Breast epithelium (tissue), 4 donors: ENCODE data around the gene TMUB2. TPM values are rescaled to one million over a fixed set of nuclear protein-coding genes. Genes with fewer than 3 reads are reported as not detected.

Source experiments
- DNase-seq, 2 donors: peaks; one replicate each; pipeline ENCODE4 v3.0.0-alpha.2; 2019; ENCODE audit warnings: low spot score in 2 of 2
- H3K27ac ChIP-seq, 2 donors: fragments of 200-600 bp; sonication (generic) in 1 of 2; one replicate each; pipeline ENCODE4 v1.5.1; 2016 to 2019; ENCODE audit warnings: mild to moderate bottlenecking in 1 of 2
- H3K27me3 ChIP-seq, 2 donors: fragments of 200-600 bp; sonication (generic) in 1 of 2; one replicate each; pipeline versions ENCODE4 v1.5.1 to v1.6.0; 2017 to 2019; ENCODE audit warnings: control low read depth in 1 of 2, mild to moderate bottlenecking in 1 of 2
- H3K36me3 ChIP-seq: fragments of 200-600 bp; one replicate; pipeline ENCODE4 v1.5.1; 2019
- H3K4me1 ChIP-seq, 2 donors: fragments of 200-600 bp; sonication (generic); one replicate each; pipeline ENCODE4 v1.5.1; 2016 to 2019; ENCODE audit warnings: control low read depth in 1 of 2
- H3K4me3 ChIP-seq, 3 donors: fragments of 200-600 bp; sonication (generic); 1 replicate in 2 of 3; 2 replicates in 1 of 3; pipeline ENCODE4 v1.5.1; 2016 to 2019; ENCODE audit warnings: mild to moderate bottlenecking in 3 of 3, moderate library complexity in 2 of 3
- H3K9me3 ChIP-seq, 2 donors: fragments of 200-600 bp; sonication (generic) in 1 of 2; one replicate each; pipeline ENCODE4 v1.5.1; 2016 to 2019; ENCODE audit warnings: control low read depth in 1 of 2
- POLR2A ChIP-seq: fragments of 450-650 bp; IDR thresholded peaks from one replicate; pipeline ENCODE4 v1.6.1; 2016; ENCODE audit warnings: antibody characterized with exemption, mild to moderate bottlenecking, moderate library complexity
- POLR2AphosphoS5 ChIP-seq, 3 donors: sonication (generic); formaldehyde crosslinking; IDR thresholded peaks; one replicate each; pipeline ENCODE4 v1.6.1; 2017; ENCODE audit warnings: antibody characterized with exemption in 3 of 3
- intact Hi-C: fragments of 100-400 bp; cut with DNase I; formaldehyde crosslinking; loops from one replicate; pipeline ENCODE4 v1.15.1; 2023; ENCODE audit warnings: low total_unique reads
- total RNA-seq, 3 donors: library from RNA; depleted of rRNA; stranded (reverse); fragments of >200 nt; gene quantifications; one replicate each; pipeline ENCODE4 v1.1.0, GENCODE V29; 2016
- TF ChIP-seq, protein P1 (sequence below), 3 donors: fragments of 450-650 bp; IDR thresholded peaks; one replicate each; pipeline ENCODE4 v1.5.1; 2016 to 2017; ENCODE audit warnings: antibody characterized with exemption in 3 of 3, mild to moderate bottlenecking in 3 of 3, moderate library complexity in 3 of 3

The TMUB2 gene
- total RNA-seq, 3 donors from 2014 or later: 36.0 to 52.0 (median 40.6) TPM

DNA sequence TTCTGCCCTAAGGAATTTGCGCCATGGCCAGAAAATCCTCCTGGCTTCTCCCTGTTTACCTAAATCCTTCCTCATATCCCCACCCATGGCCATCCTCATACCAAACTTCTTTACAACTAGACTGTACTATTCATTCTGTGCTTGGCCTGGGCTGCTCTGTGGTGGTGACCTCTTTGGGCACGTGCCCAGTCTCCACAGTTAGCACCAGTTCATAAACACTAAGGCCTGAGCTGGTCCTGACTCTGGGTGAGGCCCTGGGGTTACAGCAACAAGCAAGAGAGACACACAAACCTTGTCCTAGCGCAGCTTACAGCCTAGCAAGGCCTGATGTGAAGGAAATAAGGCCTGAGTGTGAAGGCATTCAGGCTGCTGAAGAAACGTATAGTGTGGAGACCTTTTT, 16.0 kb downstream of the TMUB2 start:
- no peaks in the 10 kb centered on the region for H3K9me3 ChIP-seq
- TF ChIP-seq POLR2A: no peak
- TF ChIP-seq, protein P1, sequence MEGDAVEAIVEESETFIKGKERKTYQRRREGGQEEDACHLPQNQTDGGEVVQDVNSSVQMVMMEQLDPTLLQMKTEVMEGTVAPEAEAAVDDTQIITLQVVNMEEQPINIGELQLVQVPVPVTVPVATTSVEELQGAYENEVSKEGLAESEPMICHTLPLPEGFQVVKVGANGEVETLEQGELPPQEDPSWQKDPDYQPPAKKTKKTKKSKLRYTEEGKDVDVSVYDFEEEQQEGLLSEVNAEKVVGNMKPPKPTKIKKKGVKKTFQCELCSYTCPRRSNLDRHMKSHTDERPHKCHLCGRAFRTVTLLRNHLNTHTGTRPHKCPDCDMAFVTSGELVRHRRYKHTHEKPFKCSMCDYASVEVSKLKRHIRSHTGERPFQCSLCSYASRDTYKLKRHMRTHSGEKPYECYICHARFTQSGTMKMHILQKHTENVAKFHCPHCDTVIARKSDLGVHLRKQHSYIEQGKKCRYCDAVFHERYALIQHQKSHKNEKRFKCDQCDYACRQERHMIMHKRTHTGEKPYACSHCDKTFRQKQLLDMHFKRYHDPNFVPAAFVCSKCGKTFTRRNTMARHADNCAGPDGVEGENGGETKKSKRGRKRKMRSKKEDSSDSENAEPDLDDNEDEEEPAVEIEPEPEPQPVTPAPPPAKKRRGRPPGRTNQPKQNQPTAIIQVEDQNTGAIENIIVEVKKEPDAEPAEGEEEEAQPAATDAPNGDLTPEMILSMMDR (IDR thresholded peaks at IDR 0.05): no peak
- no peak for TF ChIP-seq POLR2AphosphoS5 (IDR thresholded peaks at IDR 0.05)
- DNase-seq: no peak
- intact Hi-C loops: no loop called here
- H3K4me1 ChIP-seq: peaks cover 0 to 7% of the 10 kb centered on the region in 2 donors
- H3K27me3 ChIP-seq: no peaks in the 10 kb centered on the region
- H3K4me3 ChIP-seq: no peak overlapping the region
- no peak overlapping the region for H3K27ac ChIP-seq
- no peaks in the 10 kb centered on the region for H3K36me3 ChIP-seq

DNA sequence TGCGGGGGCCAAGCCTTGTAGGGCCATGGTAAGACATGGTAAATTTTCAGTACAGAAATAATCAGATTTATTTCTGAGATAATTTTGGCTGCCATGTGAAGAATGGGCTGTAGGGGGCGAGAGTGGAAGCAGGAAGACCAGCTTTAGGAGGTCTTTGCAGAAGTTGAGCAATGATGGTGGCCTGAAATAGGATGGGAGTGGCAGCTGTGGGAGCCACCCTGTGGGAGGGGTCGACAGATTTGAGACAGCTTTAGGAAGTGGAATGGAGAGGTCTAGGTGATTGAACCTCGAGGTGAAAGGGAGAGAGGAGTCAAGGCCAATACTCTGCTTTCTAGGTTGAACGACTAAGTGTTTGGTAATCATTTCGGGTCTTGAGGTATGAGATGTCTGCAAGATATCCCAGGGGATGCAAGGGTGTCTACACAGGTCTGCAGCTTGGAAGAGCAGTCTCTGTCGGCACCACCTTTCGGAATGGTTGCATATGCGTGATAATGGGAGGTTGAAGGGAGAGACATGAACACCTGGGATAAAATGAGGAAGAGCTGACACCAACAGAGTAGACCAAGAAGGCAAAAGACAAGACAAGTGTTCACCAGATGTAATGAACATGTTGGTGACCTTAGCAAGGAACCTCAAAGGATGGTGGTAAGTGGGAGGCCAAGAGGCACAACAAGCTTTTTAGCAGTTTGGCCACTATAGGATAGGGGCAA, 17.1 kb downstream of the TMUB2 start:
- intact Hi-C loops: no loop called here
- no peak for TF ChIP-seq POLR2AphosphoS5 (IDR thresholded peaks at IDR 0.05)
- TF ChIP-seq, protein P1 (IDR thresholded peaks at IDR 0.05): peak; percentile 6 to 62 (median 38)
- no peak for TF ChIP-seq POLR2A
- Histone ChIP-seq H3K9me3 (no peaks in the 10 kb centered on the region), H3K27me3 (no peaks in the 10 kb centered on the region), H3K4me1 (no peaks in the 10 kb centered on the region), H3K27ac (no peak overlapping the region), H3K4me3 (no peak overlapping the region), H3K36me3 (peaks cover 1% of the 10 kb centered on the region)
- DNase-seq: no peak

DNA sequence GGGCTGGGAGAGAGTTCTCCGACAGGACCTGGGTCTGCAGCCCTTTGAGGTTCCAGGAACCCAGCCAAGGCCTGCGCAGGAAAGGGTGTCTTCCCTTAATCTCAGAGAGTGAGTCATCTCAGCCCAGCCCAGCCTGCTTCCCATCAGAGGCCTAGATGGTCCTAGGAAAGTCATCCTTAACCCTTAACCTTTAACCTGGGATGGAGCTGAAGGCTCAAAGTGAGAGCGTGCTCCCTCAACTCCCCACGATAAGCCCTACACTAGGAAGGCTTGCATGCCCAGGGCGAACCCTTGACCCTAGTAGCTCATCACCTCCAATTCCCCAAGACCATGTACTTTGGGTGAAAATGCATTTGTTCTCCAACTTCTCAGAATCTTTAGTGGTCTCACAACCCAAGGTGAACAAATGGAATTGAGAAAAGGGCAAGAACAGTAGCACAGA, 17.7 kb downstream of the TMUB2 start:
- Histone ChIP-seq H3K36me3 (peaks cover 7% of the 10 kb centered on the region), H3K9me3 (no peaks in the 10 kb centered on the region), H3K4me3 (no peak overlapping the region), H3K27ac (no peak overlapping the region), H3K27me3 (no peaks in the 10 kb centered on the region), H3K4me1 (no peaks in the 10 kb centered on the region)
- DNase-seq: no peak
- TF ChIP-seq POLR2A (no peak), POLR2AphosphoS5 (IDR thresholded peaks at IDR 0.05) (no peak)
- TF ChIP-seq, protein P1 (IDR thresholded peaks at IDR 0.05): no peak
- intact Hi-C loops: no loop called here

DNA sequence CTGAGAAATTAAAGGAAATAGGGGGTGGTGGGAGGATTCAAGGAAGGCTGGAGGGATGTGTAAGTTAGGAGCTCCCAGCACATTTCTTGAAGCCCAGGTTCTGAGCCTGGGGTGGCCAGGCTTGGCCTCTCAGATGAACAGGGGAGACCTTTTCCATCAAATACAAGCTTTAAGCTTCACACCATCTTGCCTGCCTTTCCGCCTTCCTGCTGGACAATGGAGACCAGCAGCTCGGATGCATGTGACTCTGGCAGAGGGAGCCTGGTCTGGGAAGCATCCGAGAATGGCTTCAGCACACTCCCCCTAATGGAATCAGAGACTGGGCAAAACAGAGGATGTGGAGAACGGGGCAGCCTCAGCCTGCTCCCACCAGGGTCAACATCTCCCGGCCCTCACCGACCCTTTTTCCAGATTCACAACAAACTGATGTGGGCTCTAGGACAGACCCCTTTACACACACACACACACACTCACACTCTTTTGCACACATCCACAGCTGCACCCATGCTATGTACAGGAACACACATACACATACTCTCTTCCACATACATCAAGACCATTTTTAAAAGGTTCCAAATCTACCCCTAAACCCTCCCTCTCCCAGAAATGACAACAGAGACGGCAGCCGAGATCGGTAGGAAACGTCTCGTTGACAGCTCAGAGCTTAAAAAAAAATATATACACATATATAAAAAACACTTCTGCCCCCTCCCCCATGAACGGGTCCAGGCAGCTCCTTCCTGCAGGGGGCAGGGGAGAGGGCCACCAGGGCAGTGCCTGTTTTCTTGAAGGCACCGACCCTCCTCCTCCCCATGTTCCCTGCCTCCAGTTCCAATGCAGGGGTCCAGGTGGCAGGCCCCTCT, 19.4 kb downstream of the TMUB2 start:
- intact Hi-C loops: no loop called here
- H3K27ac ChIP-seq: no peak overlapping the region
- H3K36me3 ChIP-seq: peaks cover 9% of the 10 kb centered on the region
- no peak for DNase-seq
- no peak overlapping the region for H3K4me3 ChIP-seq
- H3K4me1 ChIP-seq: peaks cover 0 to 3% of the 10 kb centered on the region in 2 donors
- no peaks in the 10 kb centered on the region for H3K27me3 ChIP-seq
- TF ChIP-seq POLR2AphosphoS5 (IDR thresholded peaks at IDR 0.05): no peak
- TF ChIP-seq POLR2A: no peak
- TF ChIP-seq, protein P1 (IDR thresholded peaks at IDR 0.05): no peak
- H3K9me3 ChIP-seq: no peaks in the 10 kb centered on the region

DNA sequence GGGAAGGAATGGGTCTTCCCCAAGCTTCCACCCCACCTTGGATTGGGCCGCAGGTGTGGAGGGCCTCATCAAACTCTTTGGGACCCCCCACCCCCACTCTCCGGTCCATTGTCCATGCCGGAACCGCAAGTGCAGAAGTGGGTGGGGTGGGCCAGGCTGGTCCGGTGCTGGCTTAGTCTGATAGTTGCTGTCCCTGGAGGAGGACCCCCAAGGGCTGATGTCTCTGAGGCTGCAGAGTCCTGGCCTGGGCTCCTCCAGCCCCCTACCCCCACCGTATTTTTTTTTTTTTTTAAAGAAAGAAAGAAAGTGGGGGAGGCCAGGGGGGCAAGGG, 20.0 kb downstream of the TMUB2 start:
- H3K36me3 ChIP-seq: peaks cover 9% of the 10 kb centered on the region
- H3K4me3 ChIP-seq: no peak overlapping the region
- no peaks in the 10 kb centered on the region for H3K9me3 ChIP-seq
- no peaks in the 10 kb centered on the region for H3K27me3 ChIP-seq
- intact Hi-C loops: no loop called here
- H3K27ac ChIP-seq: no peak overlapping the region
- no peak for DNase-seq
- H3K4me1 ChIP-seq: peaks cover 0 to 3% of the 10 kb centered on the region in 2 donors
- TF ChIP-seq POLR2A (no peak), POLR2AphosphoS5 (IDR thresholded peaks at IDR 0.05) (no peak)
- TF ChIP-seq, protein P1 (IDR thresholded peaks at IDR 0.05): no peak
